ENCODE measurements around the gene RTN4.
A peak's percentile ranks its signal among the peaks of the same experiment; 100 is the strongest.

Gene RTN4

GRCh38 chr2:55038428-55038827 is 11.8 kb downstream of the RTN4 start:
- in situ Hi-C loops (cut with MboI; ENCODE audit: low sequenced_read_pairs) = no loop called here
- H3K36me3 ChIP-seq (replicated peaks) = no peaks in the 10 kb centered on the region; the same call in 1 of the 2 replicates
- H3K4me1 ChIP-seq = no peaks in the 10 kb centered on the region; the same call in none of the 2 replicates
- H3K4me3 ChIP-seq = no peak overlapping the region
- no peak for DNase-seq (ENCODE audit: low spot score in 2 of 2)
- H3K9me3 ChIP-seq = 0 out of 2 replicates have a peak, but pooled peaks cover 2% of the 10 kb centered on the region
- H3K27me3 ChIP-seq (ENCODE audit: low read depth) = no peaks in the 10 kb centered on the region

GRCh38 chr2:55035716-55036115 is 14.5 kb downstream of the RTN4 start:
- in situ Hi-C loops (cut with MboI; ENCODE audit: low sequenced_read_pairs) = no loop called here
- Histone ChIP-seq H3K4me1 (peaks cover 10% of the 10 kb centered on the region; the same call in 1 of the 2 replicates), H3K9me3 (0 out of 2 replicates have a peak, but pooled peaks cover 2% of the 10 kb centered on the region), H3K27me3 (ENCODE audit: low read depth) (no peaks in the 10 kb centered on the region), H3K36me3 (replicated peaks) (no peaks in the 10 kb centered on the region; the same call in 1 of the 2 replicates), H3K4me3 (no peak overlapping the region)
- DNase-seq (ENCODE audit: low spot score in 2 of 2) = no peak

- Histone ChIP-seq H3K9me3 (0 out of 2 replicates have a peak, but pooled peaks cover 1% of the 10 kb centered on the region), H3K4me3 (no peak overlapping the region), H3K27me3 (ENCODE audit: low read depth) (no peaks in the 10 kb centered on the region), H3K36me3 (replicated peaks) (peaks cover 5% of the 10 kb centered on the region; the same call in 1 of the 2 replicates), H3K4me1 (peaks cover 10% of the 10 kb centered on the region; the same call in 1 of the 2 replicates)
- in situ Hi-C loops (cut with MboI; ENCODE audit: low sequenced_read_pairs) = no loop called here
- DNase-seq (ENCODE audit: low spot score in 2 of 2) = no peak
Measured at GRCh38 chr2:55033921-55034320, 16.3 kb downstream of the RTN4 start.

- peaks cover 13% of the 10 kb centered on the region; the same call in 1 of the 2 replicates for H3K4me1 ChIP-seq
- DNase-seq (ENCODE audit: low spot score in 2 of 2) = no peak
- in situ Hi-C loops (cut with MboI; ENCODE audit: low sequenced_read_pairs) = no loop called here
- no peaks in the 10 kb centered on the region for H3K27me3 ChIP-seq (ENCODE audit: low read depth)
- no peaks in the 10 kb centered on the region for H3K9me3 ChIP-seq
- peaks cover 5% of the 10 kb centered on the region; the same call in 1 of the 2 replicates for H3K36me3 ChIP-seq (replicated peaks)
- H3K4me3 ChIP-seq = no peak overlapping the region
Measured at GRCh38 chr2:55033076-55033742, 17.0 kb downstream of the RTN4 start.

GRCh38 chr2:55031505-55031904 is 18.7 kb downstream of the RTN4 start:
- Histone ChIP-seq H3K4me1 (peaks cover 13% of the 10 kb centered on the region; the same call in 1 of the 2 replicates), H3K4me3 (no peak overlapping the region)

GRCh38 chr2:55030766-55031165 is 19.5 kb downstream of the RTN4 start:
- H3K36me3 ChIP-seq (replicated peaks) = 0 out of 2 replicates have a peak, but pooled peaks cover 8% of the 10 kb centered on the region
- H3K4me3 ChIP-seq = no peak overlapping the region
- no peaks in the 10 kb centered on the region for H3K9me3 ChIP-seq
- in situ Hi-C loops (cut with MboI; ENCODE audit: low sequenced_read_pairs) = no loop called here
- peaks cover 13% of the 10 kb centered on the region; the same call in 1 of the 2 replicates for H3K4me1 ChIP-seq
- DNase-seq (ENCODE audit: low spot score in 2 of 2) = no peak
- H3K27me3 ChIP-seq (ENCODE audit: low read depth) = no peaks in the 10 kb centered on the region

More at GRCh38 chr2:55031505-55031904, 18.7 kb downstream of the RTN4 start:
- H3K36me3 ChIP-seq (replicated peaks) = 0 out of 2 replicates have a peak, but pooled peaks cover 5% of the 10 kb centered on the region
- H3K9me3 ChIP-seq = no peaks in the 10 kb centered on the region
- H3K27me3 ChIP-seq (ENCODE audit: low read depth) = no peaks in the 10 kb centered on the region
- DNase-seq (ENCODE audit: low spot score in 2 of 2) = peak; percentile 36 to 38
- in situ Hi-C loops (cut with MboI; ENCODE audit: low sequenced_read_pairs) = no loop called here

GRCh38 chr2:55029098-55029497 is 21.2 kb downstream of the RTN4 start:
- Histone ChIP-seq H3K4me3 (no peak overlapping the region), H3K27me3 (ENCODE audit: low read depth) (no peaks in the 10 kb centered on the region), H3K4me1 (peaks cover 13% of the 10 kb centered on the region; the same call in 1 of the 2 replicates), H3K36me3 (replicated peaks) (0 out of 2 replicates have a peak, but pooled peaks cover 11% of the 10 kb centered on the region), H3K9me3 (no peaks in the 10 kb centered on the region)
- DNase-seq (ENCODE audit: low spot score in 2 of 2) = no peak
- in situ Hi-C loops (cut with MboI; ENCODE audit: low sequenced_read_pairs) = no loop called here

- no peak overlapping the region for H3K4me3 ChIP-seq
Measured at GRCh38 chr2:55027226-55027625, 23.0 kb downstream of the RTN4 start.

GRCh38 chr2:55026202-55026601 is 24.0 kb downstream of the RTN4 start:
- in situ Hi-C loops (cut with MboI; ENCODE audit: low sequenced_read_pairs) = no loop called here
- peaks cover 2% of the 10 kb centered on the region; the same call in 1 of the 2 replicates for H3K4me1 ChIP-seq

More at GRCh38 chr2:55027226-55027625, 23.0 kb downstream of the RTN4 start:
- no peak for DNase-seq (ENCODE audit: low spot score in 2 of 2)
- in situ Hi-C loops (cut with MboI; ENCODE audit: low sequenced_read_pairs) = no loop called here
- Histone ChIP-seq H3K4me1 (peaks cover 11% of the 10 kb centered on the region; the same call in 1 of the 2 replicates), H3K27me3 (ENCODE audit: low read depth) (no peaks in the 10 kb centered on the region), H3K9me3 (no peaks in the 10 kb centered on the region), H3K36me3 (replicated peaks) (0 out of 2 replicates have a peak, but pooled peaks cover 11% of the 10 kb centered on the region)

GRCh38 chr2:55025627-55026026 is 24.6 kb downstream of the RTN4 start:
- Histone ChIP-seq H3K4me3 (no peak overlapping the region), H3K9me3 (no peaks in the 10 kb centered on the region), H3K4me1 (peaks cover 6% of the 10 kb centered on the region), H3K36me3 (replicated peaks) (0 out of 2 replicates have a peak, but pooled peaks cover 11% of the 10 kb centered on the region), H3K27me3 (ENCODE audit: low read depth) (no peaks in the 10 kb centered on the region)
- in situ Hi-C loops (cut with MboI; ENCODE audit: low sequenced_read_pairs) = no loop called here
- DNase-seq (ENCODE audit: low spot score in 2 of 2) = no peak

More at GRCh38 chr2:55026202-55026601, 24.0 kb downstream of the RTN4 start:
- Histone ChIP-seq H3K36me3 (replicated peaks) (0 out of 2 replicates have a peak, but pooled peaks cover 11% of the 10 kb centered on the region), H3K27me3 (ENCODE audit: low read depth) (no peaks in the 10 kb centered on the region), H3K4me3 (no peak overlapping the region), H3K9me3 (no peaks in the 10 kb centered on the region)
- DNase-seq (ENCODE audit: low spot score in 2 of 2) = no peak

- H3K27me3 ChIP-seq (ENCODE audit: low read depth) = no peaks in the 10 kb centered on the region
- 0 out of 2 replicates have a peak, but pooled peaks cover 2% of the 10 kb centered on the region for H3K9me3 ChIP-seq
- in situ Hi-C loops (cut with MboI; ENCODE audit: low sequenced_read_pairs) = no loop called here
- 0 out of 2 replicates have a peak, but pooled peaks cover 11% of the 10 kb centered on the region for H3K36me3 ChIP-seq (replicated peaks)
- peaks cover 12% of the 10 kb centered on the region for H3K4me1 ChIP-seq
- no peak overlapping the region for H3K4me3 ChIP-seq
- DNase-seq (ENCODE audit: low spot score in 2 of 2) = no peak
Measured at GRCh38 chr2:55025082-55025481, 25.2 kb downstream of the RTN4 start.

- in situ Hi-C loops (cut with MboI; ENCODE audit: low sequenced_read_pairs) = no loop called here
- Histone ChIP-seq H3K4me3 (no peak overlapping the region), H3K9me3 (peaks cover 2% of the 10 kb centered on the region; the same call in 1 of the 2 replicates), H3K27me3 (ENCODE audit: low read depth) (no peaks in the 10 kb centered on the region), H3K36me3 (replicated peaks) (peaks cover 17% of the 10 kb centered on the region; the same call in 1 of the 2 replicates), H3K4me1 (peaks cover 18% of the 10 kb centered on the region)
- DNase-seq (ENCODE audit: low spot score in 2 of 2) = no peak
Measured at GRCh38 chr2:55022476-55022875, 27.8 kb downstream of the RTN4 start.

- Histone ChIP-seq H3K27me3 (ENCODE audit: low read depth) (no peaks in the 10 kb centered on the region), H3K4me1 (peaks cover 25% of the 10 kb centered on the region), H3K4me3 (no peak overlapping the region), H3K36me3 (replicated peaks) (peaks cover 12% of the 10 kb centered on the region; the same call in 1 of the 2 replicates), H3K9me3 (peaks cover 2% of the 10 kb centered on the region; the same call in 1 of the 2 replicates)
- in situ Hi-C loops (cut with MboI; ENCODE audit: low sequenced_read_pairs) = loop anchor here (5.0 kb wide), 1 partner anchor 148 kb away; no protein-coding TSS in a partner anchor
- peak in 1 of 2 experiments; percentile 66 for DNase-seq (ENCODE audit: low spot score in 2 of 2)
Measured at GRCh38 chr2:55019526-55020258, 30.6 kb downstream of the RTN4 start.
